HCT116 (cell line): Measurements from ENCODE around the gene APBA1.

Experiments used
- CTCF ChIP-seq, 3 experiments: fragments of 200-600 bp in 1 of 3; sonication (generic) in 1 of 3; IDR thresholded peaks in 2 of 3; conservative IDR thresholded peaks in 1 of 3; 2 replicates each; pipeline ENCODE4 v1.5.1; 2012 to 2017; ENCODE audit warnings: low read depth in 2 of 3, low read length in 2 of 3, antibody characterized with exemption in 1 of 3, borderline replicate concordance in 1 of 3, control low read depth in 1 of 3, mild to moderate bottlenecking in 1 of 3, mixed read lengths in 1 of 3, mixed run types in 1 of 3, moderate library complexity in 1 of 3; ENCODE audit not compliant: insufficient read depth in 1 of 3
- EZH2phosphoT487 ChIP-seq: fragments of 200-600 bp; IDR thresholded peaks from 2 replicates; pipeline ENCODE4 v1.6.1; 2018; ENCODE audit warnings: antibody characterized with exemption, borderline replicate concordance
- POLR2A ChIP-seq: IDR thresholded peaks from 2 replicates; pipeline ENCODE4 v1.7.0; 2011; ENCODE audit warnings: borderline replicate concordance; ENCODE audit not compliant: insufficient read depth, insufficient read length; ENCODE audit errors: extremely low read depth
- POLR2AphosphoS5 ChIP-seq: IDR thresholded peaks from 2 replicates; pipeline ENCODE4 v1.6.1; 2011; ENCODE audit warnings: mild to moderate bottlenecking, low read depth, low read length, moderate library complexity
- RAD21 ChIP-seq: IDR thresholded peaks from 2 replicates; pipeline ENCODE4 v1.6.1; 2012; ENCODE audit warnings: low read depth, mild to moderate bottlenecking
- SRF ChIP-seq: IDR thresholded peaks from 2 replicates; pipeline ENCODE4 v1.6.1; 2012; ENCODE audit warnings: low read depth
- TCF7L2 ChIP-seq: IDR thresholded peaks from 2 replicates; pipeline ENCODE4 v1.7.0; 2011; ENCODE audit warnings: borderline replicate concordance, inconsistent platforms; ENCODE audit not compliant: insufficient read depth, insufficient read length; ENCODE audit errors: extremely low read depth
- ZBTB33 ChIP-seq: IDR thresholded peaks from 2 replicates; pipeline ENCODE4 v1.6.1; 2011; ENCODE audit warnings: mild to moderate bottlenecking, low read length, moderate library complexity; ENCODE audit not compliant: insufficient replicate concordance; ENCODE audit errors: extremely low read depth
- ZNF274 ChIP-seq: fragments of 200-500 bp; sonication (Bioruptor generic); IDR thresholded peaks from 2 replicates; pipeline ENCODE4 v1.6.1; 2014; ENCODE audit warnings: mild to moderate bottlenecking, low read depth, low read length, inconsistent platforms

GRCh38 chr9:69535286-69535832, 136.8 kb downstream of the APBA1 start:
- TF ChIP-seq POLR2A: no peak
- TF ChIP-seq POLR2AphosphoS5: no peak
- TF ChIP-seq CTCF (IDR thresholded peaks at IDR 0.05 in 2 of 3, conservative IDR thresholded peaks at IDR 0.05 in 1 of 3; ENCODE audit: borderline replicate concordance in 1 of 3, insufficient read depth in 1 of 3, low read depth in 2 of 3, low read length in 2 of 3): no peak
- TF ChIP-seq EZH2phosphoT487: no peak
- TF ChIP-seq SRF: no peak
- no peak for TF ChIP-seq TCF7L2
- no peak for TF ChIP-seq ZBTB33
- no peak for TF ChIP-seq ZNF274
- TF ChIP-seq RAD21: no peak
